Measurements from ENCODE around the gene WDR41. TPM values are rescaled to one million over a fixed set of nuclear protein-coding genes. Genes with fewer than 3 reads are reported as not detected.

The WDR41 gene, protein sequence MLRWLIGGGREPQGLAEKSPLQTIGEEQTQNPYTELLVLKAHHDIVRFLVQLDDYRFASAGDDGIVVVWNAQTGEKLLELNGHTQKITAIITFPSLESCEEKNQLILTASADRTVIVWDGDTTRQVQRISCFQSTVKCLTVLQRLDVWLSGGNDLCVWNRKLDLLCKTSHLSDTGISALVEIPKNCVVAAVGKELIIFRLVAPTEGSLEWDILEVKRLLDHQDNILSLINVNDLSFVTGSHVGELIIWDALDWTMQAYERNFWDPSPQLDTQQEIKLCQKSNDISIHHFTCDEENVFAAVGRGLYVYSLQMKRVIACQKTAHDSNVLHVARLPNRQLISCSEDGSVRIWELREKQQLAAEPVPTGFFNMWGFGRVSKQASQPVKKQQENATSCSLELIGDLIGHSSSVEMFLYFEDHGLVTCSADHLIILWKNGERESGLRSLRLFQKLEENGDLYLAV
- polyA plus RNA-seq (87.6 and 95.4 TPM in 2 replicates), polyA minus RNA-seq (100 and 110 TPM in 2 replicates)

DNA sequence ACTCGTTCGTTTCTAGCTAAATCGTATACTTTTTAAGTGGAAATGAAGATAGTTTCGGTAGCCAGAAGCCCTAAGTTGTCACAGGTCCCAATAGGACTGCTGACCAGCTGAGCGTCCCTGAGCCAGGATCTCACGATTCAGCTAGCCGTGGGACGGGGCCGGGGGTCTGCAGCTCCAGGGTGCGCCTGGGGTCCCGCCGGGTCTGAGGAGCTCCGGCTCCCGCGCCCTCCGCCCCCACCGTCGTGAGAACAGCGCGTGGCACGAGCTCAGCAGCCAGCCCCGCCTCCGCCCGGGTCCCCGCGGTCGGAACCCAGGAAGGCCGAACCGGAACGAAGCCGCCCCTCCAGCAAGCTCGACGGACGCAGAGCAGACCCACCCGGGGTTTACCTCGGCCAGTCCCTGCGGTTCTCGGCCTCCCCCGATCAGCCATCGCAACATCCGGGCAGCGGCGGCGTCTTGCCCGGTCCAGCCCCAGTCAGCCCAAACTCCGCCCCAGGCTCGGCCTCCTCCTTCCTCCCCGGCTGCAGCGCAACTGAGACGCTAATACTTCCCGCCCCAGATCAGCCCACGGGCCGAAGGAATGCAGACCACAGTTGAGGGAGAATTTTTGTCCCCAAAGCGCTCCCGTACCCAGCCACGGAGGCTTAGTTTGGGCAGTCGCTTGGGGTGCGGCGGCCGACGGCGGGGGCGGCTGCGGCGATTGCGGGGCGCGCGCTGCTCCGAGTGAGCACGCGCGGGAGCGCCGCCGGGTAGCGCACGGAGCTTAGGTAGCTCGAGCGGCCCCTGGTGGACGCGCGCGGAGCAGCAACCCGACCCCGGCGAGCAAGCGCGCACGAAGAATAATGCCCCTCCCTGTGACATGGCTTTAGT is at the start of gene WDR41:
WDR41 (minus strand) TSS at position 534 of the 870 bp plus-strand sequence; CDS start at position 438, 96 bp downstream.
- TF ChIP-seq CTCF (IDR thresholded peaks at IDR 0.05; ENCODE audit: poor library complexity, severe bottlenecking), result peak; percentile 98
- TF ChIP-seq MXI1 (conservative IDR thresholded peaks at IDR 0.05; ENCODE audit: poor library complexity, severe bottlenecking), result peak; percentile 78
- peak; percentile 91 for TF ChIP-seq SMC3 (conservative IDR thresholded peaks at IDR 0.05; ENCODE audit: poor library complexity)
- TF ChIP-seq POLR2AphosphoS5 (IDR thresholded peaks at IDR 0.05), result peak; percentile 68
- TF ChIP-seq RAD21 (conservative IDR thresholded peaks at IDR 0.05), result peak; percentile 80
- peak; percentile 26 for TF ChIP-seq TAF1 (IDR thresholded peaks at IDR 0.05; ENCODE audit: low read depth)
- no peak for TF ChIP-seq EP300 (conservative IDR thresholded peaks at IDR 0.05; ENCODE audit: poor library complexity, severe bottlenecking)
- TF ChIP-seq, protein P1, sequence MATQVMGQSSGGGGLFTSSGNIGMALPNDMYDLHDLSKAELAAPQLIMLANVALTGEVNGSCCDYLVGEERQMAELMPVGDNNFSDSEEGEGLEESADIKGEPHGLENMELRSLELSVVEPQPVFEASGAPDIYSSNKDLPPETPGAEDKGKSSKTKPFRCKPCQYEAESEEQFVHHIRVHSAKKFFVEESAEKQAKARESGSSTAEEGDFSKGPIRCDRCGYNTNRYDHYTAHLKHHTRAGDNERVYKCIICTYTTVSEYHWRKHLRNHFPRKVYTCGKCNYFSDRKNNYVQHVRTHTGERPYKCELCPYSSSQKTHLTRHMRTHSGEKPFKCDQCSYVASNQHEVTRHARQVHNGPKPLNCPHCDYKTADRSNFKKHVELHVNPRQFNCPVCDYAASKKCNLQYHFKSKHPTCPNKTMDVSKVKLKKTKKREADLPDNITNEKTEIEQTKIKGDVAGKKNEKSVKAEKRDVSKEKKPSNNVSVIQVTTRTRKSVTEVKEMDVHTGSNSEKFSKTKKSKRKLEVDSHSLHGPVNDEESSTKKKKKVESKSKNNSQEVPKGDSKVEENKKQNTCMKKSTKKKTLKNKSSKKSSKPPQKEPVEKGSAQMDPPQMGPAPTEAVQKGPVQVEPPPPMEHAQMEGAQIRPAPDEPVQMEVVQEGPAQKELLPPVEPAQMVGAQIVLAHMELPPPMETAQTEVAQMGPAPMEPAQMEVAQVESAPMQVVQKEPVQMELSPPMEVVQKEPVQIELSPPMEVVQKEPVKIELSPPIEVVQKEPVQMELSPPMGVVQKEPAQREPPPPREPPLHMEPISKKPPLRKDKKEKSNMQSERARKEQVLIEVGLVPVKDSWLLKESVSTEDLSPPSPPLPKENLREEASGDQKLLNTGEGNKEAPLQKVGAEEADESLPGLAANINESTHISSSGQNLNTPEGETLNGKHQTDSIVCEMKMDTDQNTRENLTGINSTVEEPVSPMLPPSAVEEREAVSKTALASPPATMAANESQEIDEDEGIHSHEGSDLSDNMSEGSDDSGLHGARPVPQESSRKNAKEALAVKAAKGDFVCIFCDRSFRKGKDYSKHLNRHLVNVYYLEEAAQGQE (IDR thresholded peaks at IDR 0.05; ENCODE audit: borderline replicate concordance), result no peak
- H3F3A ChIP-seq (ENCODE audit: insufficient read depth, low read length, poor library complexity, severe bottlenecking), result no peaks in the 10 kb centered on the region
- no peaks in the 10 kb centered on the region for H3K36me3 ChIP-seq (ENCODE audit: insufficient read depth, low read length)
- peak within 1 kb of the TSS; percentile 89 for H3K4me3 ChIP-seq (ENCODE audit: low read length)
- peak within 1 kb of the TSS; percentile 86 for H3K4me2 ChIP-seq (ENCODE audit: low read length)
- H3K79me2 ChIP-seq (replicated peaks; ENCODE audit: insufficient read depth, low read length), result peaks cover 27% of the 10 kb centered on the region
- no peaks in the 10 kb centered on the region for H3K27me3 ChIP-seq (ENCODE audit: insufficient read depth, low read depth, low read length)
- H3K9me3 ChIP-seq (ENCODE audit: low read length), result no peaks in the 10 kb centered on the region
- H3K27ac ChIP-seq (ENCODE audit: low read length), result peak within 1 kb of the TSS; percentile 77
- peak within 1 kb of the TSS; percentile 59 for H2AFZ ChIP-seq (ENCODE audit: low read depth, low read length)
- no peaks in the 10 kb centered on the region for H4K20me1 ChIP-seq (ENCODE audit: insufficient read depth)
- peak within 1 kb of the TSS; percentile 77 for H3K9ac ChIP-seq (ENCODE audit: low read length)
- no peaks in the 10 kb centered on the region for H3K9me2 ChIP-seq (ENCODE audit: insufficient read depth, low read length)

- Histone ChIP-seq H3K36me3 (ENCODE audit: insufficient read depth, low read length) (no peaks in the 10 kb centered on the region), H3K4me3 (ENCODE audit: low read length) (no peak overlapping the region), H3F3A (ENCODE audit: insufficient read depth, low read length, poor library complexity, severe bottlenecking) (no peaks in the 10 kb centered on the region), H4K20me1 (ENCODE audit: insufficient read depth) (no peaks in the 10 kb centered on the region), H3K79me2 (replicated peaks; ENCODE audit: insufficient read depth, low read length) (no peaks in the 10 kb centered on the region), H3K27me3 (ENCODE audit: insufficient read depth, low read depth, low read length) (no peaks in the 10 kb centered on the region), H3K9ac (ENCODE audit: low read length) (no peak overlapping the region), H2AFZ (ENCODE audit: low read depth, low read length) (no peak overlapping the region), H3K4me2 (ENCODE audit: low read length) (no peak overlapping the region), H3K9me2 (ENCODE audit: insufficient read depth, low read length) (no peaks in the 10 kb centered on the region), H3K9me3 (ENCODE audit: low read length) (no peaks in the 10 kb centered on the region), H3K27ac (ENCODE audit: low read length) (no peak overlapping the region)
- TF ChIP-seq, protein P1 (IDR thresholded peaks at IDR 0.05; ENCODE audit: borderline replicate concordance), result no peak
- no peak for TF ChIP-seq MXI1 (conservative IDR thresholded peaks at IDR 0.05; ENCODE audit: poor library complexity, severe bottlenecking)
- TF ChIP-seq TAF1 (IDR thresholded peaks at IDR 0.05; ENCODE audit: low read depth), result no peak
- no peak for TF ChIP-seq SMC3 (conservative IDR thresholded peaks at IDR 0.05; ENCODE audit: poor library complexity)
- no peak for TF ChIP-seq CTCF (IDR thresholded peaks at IDR 0.05; ENCODE audit: poor library complexity, severe bottlenecking)
- no peak for TF ChIP-seq POLR2AphosphoS5 (IDR thresholded peaks at IDR 0.05)
- no peak for TF ChIP-seq RAD21 (conservative IDR thresholded peaks at IDR 0.05)
- TF ChIP-seq EZH2 (IDR thresholded peaks at IDR 0.05; ENCODE audit: borderline replicate concordance, insufficient read depth, low read length, poor library complexity, severe bottlenecking), result no peak
- no peak for TF ChIP-seq EP300 (conservative IDR thresholded peaks at IDR 0.05; ENCODE audit: poor library complexity, severe bottlenecking)
Observed at GRCh38 chr5:77531297-77531696, 39.2 kb upstream of the WDR41 start.
